ENCODE data around the gene SLC35A5. TPM values are rescaled to one million over a fixed set of nuclear protein-coding genes. Genes with fewer than 3 reads are reported as not detected.

The SLC35A5 gene
- total RNA-seq, 1 experiment from 2014 or later = 37.8 TPM

DNA sequence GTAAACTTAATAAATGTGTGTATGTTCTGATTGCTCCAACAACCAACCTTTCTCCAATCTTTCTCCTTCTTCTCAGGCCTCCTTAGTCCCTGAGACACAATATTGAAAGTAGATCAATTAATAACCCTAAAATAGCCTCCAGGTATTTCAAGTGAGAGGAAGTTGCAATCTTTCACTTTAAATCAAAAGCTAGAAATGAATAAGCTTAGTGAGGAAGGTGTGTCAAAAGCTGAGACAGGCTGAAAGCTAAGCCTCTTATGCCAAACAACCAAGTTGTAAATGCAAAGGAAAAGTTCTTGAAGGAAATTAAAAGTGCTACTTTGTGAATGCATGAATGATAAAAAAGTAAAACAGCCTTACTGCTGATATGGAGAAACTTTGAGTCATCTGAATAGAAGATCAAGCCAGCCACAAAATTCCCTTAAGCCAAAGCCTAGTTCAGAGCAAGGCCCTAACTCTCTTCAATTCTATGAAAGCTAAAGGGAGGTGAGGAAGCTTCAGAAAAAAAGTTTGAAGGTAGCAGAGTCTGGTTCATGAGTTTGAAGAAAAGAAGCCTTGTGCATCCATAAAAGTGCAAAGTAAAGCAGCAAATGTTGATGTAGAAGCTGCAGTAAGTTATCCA is 40.5 kb downstream of the SLC35A5 start:
- Histone ChIP-seq H3K4me1 (ENCODE audit: control insufficient read depth, insufficient read depth, low read length) (no peaks in the 10 kb centered on the region), H3K27me3 (ENCODE audit: control insufficient read depth, insufficient read depth, low read length) (peaks cover 2% of the 10 kb centered on the region; the same call in 1 of the 2 replicates), H3K27ac (ENCODE audit: low read length) (no peak overlapping the region), H3K9me3 (ENCODE audit: control insufficient read depth, insufficient read depth, low read depth, low read length) (no peaks in the 10 kb centered on the region), H3K36me3 (ENCODE audit: control insufficient read depth, insufficient read depth, low read length) (no peaks in the 10 kb centered on the region), H3K4me3 (ENCODE audit: low read depth in 2 of 2, low read length in 2 of 2) (no peak overlapping the region)
- intact Hi-C loops (cut with micrococcal nuclease; ENCODE audit: unreplicated experiment) (no loop called here), in situ Hi-C loops (cut with HindIII; ENCODE audit: low pct_unique_long_range_greater_than_20kb, low sequenced_read_pairs) (no loop called here)
- BruUV-seq (replicated peaks) = no TSS peak
- DNase-seq (ENCODE audit: low read depth, low spot score) (no peak), ATAC-seq (no peak)
- ChIA-PET CTCF (interaction anchor here (0.9 kb wide), 1 partner anchor 36 kb away, joined by 3 read pairs; no protein-coding TSS in a partner anchor), POLR2A (interaction anchor here (0.5 kb wide), 1 partner anchor 1101 kb away, joined by 14 read pairs; no protein-coding TSS in a partner anchor)
- TF ChIP-seq SIN3A (IDR thresholded peaks at IDR 0.05; ENCODE audit: borderline replicate concordance, insufficient read depth, low read depth, low read length) = no peak
- TF ChIP-seq REST (IDR thresholded peaks at IDR 0.05; ENCODE audit: insufficient read depth in 1 of 2, low read depth in 2 of 2, low read length in 1 of 2) = no peak
- TF ChIP-seq POLR2AphosphoS5 (IDR thresholded peaks at IDR 0.05; ENCODE audit: low read depth, low read length) = no peak
- TF ChIP-seq CTCF (IDR thresholded peaks at IDR 0.05) = no peak
- no peak for TF ChIP-seq TCF7L2 (IDR thresholded peaks at IDR 0.05; ENCODE audit: low read depth, low read length)

DNA sequence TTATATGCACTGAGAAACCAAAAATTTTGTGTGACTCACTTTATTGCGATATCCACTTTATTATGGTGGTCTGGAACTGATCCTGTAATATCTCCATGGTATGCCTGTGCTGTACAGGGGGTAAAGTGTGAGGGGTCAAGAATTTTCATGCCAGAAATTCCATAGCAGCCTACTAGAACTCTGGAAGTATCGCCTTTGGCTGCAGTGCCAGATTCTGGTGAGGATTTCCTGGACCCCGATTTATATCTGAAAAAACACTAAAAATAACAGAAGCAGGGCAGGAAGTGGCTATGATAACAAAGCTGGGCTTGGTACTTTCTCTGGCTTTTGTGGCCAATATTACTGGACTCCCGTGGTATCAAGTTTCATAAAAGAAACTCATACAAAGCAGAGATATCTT is 42.7 kb downstream of the SLC35A5 start:
- ATAC-seq (no peak), DNase-seq (ENCODE audit: low read depth, low spot score) (no peak)
- Histone ChIP-seq H3K9me3 (ENCODE audit: control insufficient read depth, insufficient read depth, low read depth, low read length) (no peaks in the 10 kb centered on the region), H3K4me3 (ENCODE audit: low read depth in 2 of 2, low read length in 2 of 2) (no peak overlapping the region), H3K36me3 (ENCODE audit: control insufficient read depth, insufficient read depth, low read length) (no peaks in the 10 kb centered on the region), H3K27ac (ENCODE audit: low read length) (no peak overlapping the region), H3K27me3 (ENCODE audit: control insufficient read depth, insufficient read depth, low read length) (peaks cover 2% of the 10 kb centered on the region; the same call in 1 of the 2 replicates), H3K4me1 (ENCODE audit: control insufficient read depth, insufficient read depth, low read length) (no peaks in the 10 kb centered on the region)
- ChIA-PET CTCF (no interaction called here), POLR2A (no interaction called here)
- BruUV-seq (replicated peaks) = no TSS peak
- no peak for TF ChIP-seq TCF7L2 (IDR thresholded peaks at IDR 0.05; ENCODE audit: low read depth, low read length)
- no peak for TF ChIP-seq CTCF (IDR thresholded peaks at IDR 0.05)
- no peak for TF ChIP-seq REST (IDR thresholded peaks at IDR 0.05; ENCODE audit: insufficient read depth in 1 of 2, low read depth in 2 of 2, low read length in 1 of 2)
- TF ChIP-seq SIN3A (IDR thresholded peaks at IDR 0.05; ENCODE audit: borderline replicate concordance, insufficient read depth, low read depth, low read length) = no peak
- no peak for TF ChIP-seq POLR2AphosphoS5 (IDR thresholded peaks at IDR 0.05; ENCODE audit: low read depth, low read length)
- in situ Hi-C loops (cut with HindIII; ENCODE audit: low pct_unique_long_range_greater_than_20kb, low sequenced_read_pairs) = no loop called here
- intact Hi-C loops (cut with micrococcal nuclease; ENCODE audit: unreplicated experiment) = no loop called here
